ENCODE results near the gene BFSP1. TPM values are rescaled to one million over a fixed set of nuclear protein-coding genes. Genes with fewer than 3 reads are reported as not detected.
A peak's percentile ranks its signal among the peaks of the same experiment; 100 is the strongest.

The BFSP1 gene
- total RNA-seq, 2 donors from 2014 or later = 9.4 to 12.0 TPM

GRCh38 chr20:17446171-17446570 is 85.0 kb downstream of the BFSP1 start:
- TF ChIP-seq CTCF (conservative IDR thresholded peaks at IDR 0.05) = no peak
- no peaks in the 10 kb centered on the region for H3K27me3 ChIP-seq (ENCODE audit: control insufficient read depth, insufficient read depth, low read length, poor library complexity, severe bottlenecking)
- H3K9ac ChIP-seq (ENCODE audit: extremely low read depth, low read length, poor library complexity, severe bottlenecking) = no peak overlapping the region
- peaks cover 9% of the 10 kb centered on the region for H3K9me3 ChIP-seq (ENCODE audit: control insufficient read depth, low read length)
- WGBS, 2 experiments (ENCODE audit: insufficient coverage in 1 of 2, insufficient read length in 1 of 2) = 94 to 100% methylated on average over 4 to 5 of the region's 5 CpGs
- Mint-ChIP-seq H3K36me3 (ENCODE audit: low read depth) (no peaks in the 10 kb centered on the region), H3K4me1 (peaks cover 36% of the 10 kb centered on the region), H3K27me3 (ENCODE audit: insufficient read depth) (no peaks in the 10 kb centered on the region), H3K9me3 (peaks cover 12% of the 10 kb centered on the region), H3K27ac (no peak overlapping the region), H3K4me3 (no peak overlapping the region)
- DNase-seq = no peak
- peak overlapping the region; percentile 57 for H3K4me3 ChIP-seq (ENCODE audit: low read length)
- H3K36me3 ChIP-seq (ENCODE audit: control insufficient read depth, insufficient read depth, low read length) = no peaks in the 10 kb centered on the region
- H3K27ac ChIP-seq (ENCODE audit: low read depth, low read length) = no peak overlapping the region
- peaks cover 25% of the 10 kb centered on the region for H3K4me1 ChIP-seq (ENCODE audit: control insufficient read depth, insufficient read depth, low read length)

GRCh38 chr20:17445543-17445942 is 85.6 kb downstream of the BFSP1 start:
- no peak for TF ChIP-seq CTCF (conservative IDR thresholded peaks at IDR 0.05)

GRCh38 chr20:17444091-17444490 is 87.1 kb downstream of the BFSP1 start:
- H3K36me3 Mint-ChIP-seq (ENCODE audit: low read depth) = no peaks in the 10 kb centered on the region
- peaks cover 40% of the 10 kb centered on the region for H3K4me1 Mint-ChIP-seq
- WGBS, 2 experiments (ENCODE audit: insufficient coverage in 1 of 2, insufficient read length in 1 of 2) = 35 to 60% methylated on average over 1 to 2 of the region's 2 CpGs
- peak; percentile 56 for DNase-seq
- Histone ChIP-seq H3K9me3 (ENCODE audit: control insufficient read depth, low read length) (no peaks in the 10 kb centered on the region), H3K27me3 (ENCODE audit: control insufficient read depth, insufficient read depth, low read length, poor library complexity, severe bottlenecking) (no peaks in the 10 kb centered on the region), H3K4me1 (ENCODE audit: control insufficient read depth, insufficient read depth, low read length) (peaks cover 25% of the 10 kb centered on the region), H3K4me3 (ENCODE audit: low read length) (peak overlapping the region; percentile 60), H3K27ac (ENCODE audit: low read depth, low read length) (no peak overlapping the region), H3K36me3 (ENCODE audit: control insufficient read depth, insufficient read depth, low read length) (no peaks in the 10 kb centered on the region), H3K9ac (ENCODE audit: extremely low read depth, low read length, poor library complexity, severe bottlenecking) (no peak overlapping the region)
- peak overlapping the region; percentile 78 for H3K27ac Mint-ChIP-seq
- H3K4me3 Mint-ChIP-seq = peak overlapping the region; percentile 22
- H3K27me3 Mint-ChIP-seq (ENCODE audit: insufficient read depth) = no peaks in the 10 kb centered on the region
- peaks cover 3% of the 10 kb centered on the region for H3K9me3 Mint-ChIP-seq
- no peak for TF ChIP-seq CTCF (conservative IDR thresholded peaks at IDR 0.05)

More at GRCh38 chr20:17445543-17445942, 85.6 kb downstream of the BFSP1 start:
- H3K4me3 Mint-ChIP-seq = no peak overlapping the region
- 84 to 86% methylated on average over 9 to 13 of the region's 13 CpGs for WGBS, 2 experiments (ENCODE audit: insufficient coverage in 1 of 2, insufficient read length in 1 of 2)
- H3K36me3 Mint-ChIP-seq (ENCODE audit: low read depth) = no peaks in the 10 kb centered on the region
- peaks cover 36% of the 10 kb centered on the region for H3K4me1 Mint-ChIP-seq
- no peaks in the 10 kb centered on the region for H3K27me3 Mint-ChIP-seq (ENCODE audit: insufficient read depth)
- H3K9ac ChIP-seq (ENCODE audit: extremely low read depth, low read length, poor library complexity, severe bottlenecking) = no peak overlapping the region
- no peaks in the 10 kb centered on the region for H3K36me3 ChIP-seq (ENCODE audit: control insufficient read depth, insufficient read depth, low read length)
- no peak overlapping the region for H3K4me3 ChIP-seq (ENCODE audit: low read length)
- peak overlapping the region; percentile 48 for H3K27ac Mint-ChIP-seq
- peaks cover 3% of the 10 kb centered on the region for H3K9me3 ChIP-seq (ENCODE audit: control insufficient read depth, low read length)
- H3K27me3 ChIP-seq (ENCODE audit: control insufficient read depth, insufficient read depth, low read length, poor library complexity, severe bottlenecking) = no peaks in the 10 kb centered on the region
- H3K4me1 ChIP-seq (ENCODE audit: control insufficient read depth, insufficient read depth, low read length) = peaks cover 25% of the 10 kb centered on the region
- H3K9me3 Mint-ChIP-seq = peaks cover 10% of the 10 kb centered on the region
- H3K27ac ChIP-seq (ENCODE audit: low read depth, low read length) = no peak overlapping the region
- no peak for DNase-seq

Other genes with a start within 250 kb of the BFSP1 start
- 100 to 1,000 TPM; 196 to 204 TPM for gene DSTN, start 38.7 kb upstream of the BFSP1 start, total RNA-seq
- 100 to 1,000 TPM; 191 to 212 TPM for gene RRBP1, start 150.9 kb upstream of the BFSP1 start, total RNA-seq
- gene BANF2, start 168.6 kb upstream of the BFSP1 start, total RNA-seq = not detected

Data from endodermal cell (in vitro differentiated cells).